Raji (cell line): ENCODE results near the gene KLHL29.

Experiments
- POLR2A ChIP-seq: IDR thresholded peaks from 2 replicates; pipeline ENCODE4 v1.6.1; 2011; ENCODE audit warnings: low read depth, low read length, control low read depth; ENCODE audit not compliant: insufficient read depth

The KLHL29 gene

DNA sequence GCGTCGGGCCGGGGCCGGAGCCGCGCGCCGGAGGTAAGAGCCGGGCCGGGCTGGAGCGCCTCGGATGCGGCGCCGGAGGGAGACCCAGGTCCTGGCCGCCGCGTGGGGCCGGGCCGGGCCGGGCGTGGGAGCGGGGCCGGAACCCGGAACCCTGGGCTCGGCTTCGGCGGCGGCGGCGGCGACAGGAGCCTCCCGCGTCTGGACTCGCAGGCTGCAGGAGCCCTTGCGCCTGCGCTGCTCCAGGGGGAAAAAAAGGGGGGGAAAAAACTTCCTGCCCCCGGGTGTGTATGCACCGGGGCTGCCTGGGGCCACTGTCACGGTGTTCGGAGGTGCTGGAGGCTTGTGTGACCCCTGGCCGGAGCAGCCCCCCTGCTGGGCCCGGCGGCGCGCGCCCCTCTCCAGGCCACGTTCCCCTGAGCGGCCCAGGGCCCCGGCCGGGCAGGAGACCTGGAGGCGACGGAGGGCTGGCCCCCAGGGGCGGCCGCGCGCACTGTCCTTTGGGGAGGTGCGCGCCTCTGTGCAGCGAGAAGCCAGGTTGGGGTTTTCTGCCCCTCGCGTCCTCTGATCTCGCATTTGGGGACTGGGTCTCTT, 864 bp downstream of the KLHL29 start:
- no peak for TF ChIP-seq POLR2A

DNA sequence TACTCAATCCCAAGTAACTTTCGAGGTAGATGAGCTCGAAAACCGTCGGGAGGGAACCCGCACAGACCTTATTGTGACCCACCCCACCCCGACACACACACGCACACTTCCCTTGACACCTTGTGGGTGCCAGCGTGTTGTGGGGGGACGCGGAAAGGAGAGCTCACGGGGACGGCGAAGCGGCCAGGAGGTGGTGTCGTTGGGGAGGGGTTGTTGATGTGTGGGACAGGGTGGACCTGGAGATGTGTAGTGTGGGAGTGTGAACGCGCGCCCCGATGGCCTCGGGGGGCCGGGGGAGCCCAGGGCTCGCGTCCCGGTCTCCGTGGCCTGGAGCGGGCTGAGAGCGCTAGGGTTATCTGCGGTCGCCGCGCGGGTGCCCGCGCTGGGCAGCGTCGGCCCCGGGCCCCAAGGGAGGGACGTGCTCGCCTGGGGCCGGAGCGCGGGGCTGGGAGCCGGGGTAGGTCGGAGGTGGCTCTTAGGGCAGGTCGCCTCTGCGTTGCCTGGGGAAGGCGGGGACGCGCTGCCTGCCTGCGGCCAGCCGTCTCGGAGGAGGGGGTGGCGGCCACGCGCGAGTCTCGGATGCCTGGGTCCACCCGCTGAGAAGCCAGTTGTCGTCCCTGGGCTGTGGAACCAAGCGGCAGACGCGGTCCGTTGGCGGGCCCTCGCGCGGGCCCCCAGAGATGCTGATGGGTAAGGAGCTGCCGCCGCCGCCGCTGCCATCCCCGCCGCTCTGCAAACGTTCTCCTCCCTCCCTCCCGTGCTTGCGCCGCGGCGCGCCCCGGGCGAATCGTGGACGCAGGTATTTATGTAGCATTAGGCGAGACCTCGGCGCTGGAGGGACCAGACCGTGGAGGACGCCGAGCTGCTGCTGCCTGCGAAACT, 1.6 kb downstream of the KLHL29 start:
- no peak for TF ChIP-seq POLR2A

DNA sequence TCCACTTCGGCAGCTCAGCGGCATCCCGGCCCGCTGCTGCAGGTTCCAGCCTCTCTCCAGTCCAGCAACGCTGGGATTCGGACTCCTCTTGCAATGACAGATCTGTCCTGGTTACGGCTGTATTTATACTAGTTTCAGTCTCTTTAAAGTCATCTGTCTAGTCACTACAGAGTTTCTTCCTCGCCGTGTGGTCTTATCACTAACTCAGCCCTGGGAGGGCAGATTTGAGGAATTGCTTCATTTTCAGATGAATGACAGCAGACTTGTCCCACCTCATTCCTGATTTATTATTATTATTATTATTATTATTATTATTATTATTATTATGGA, 2.2 kb downstream of the KLHL29 start:
- TF ChIP-seq POLR2A: no peak

DNA sequence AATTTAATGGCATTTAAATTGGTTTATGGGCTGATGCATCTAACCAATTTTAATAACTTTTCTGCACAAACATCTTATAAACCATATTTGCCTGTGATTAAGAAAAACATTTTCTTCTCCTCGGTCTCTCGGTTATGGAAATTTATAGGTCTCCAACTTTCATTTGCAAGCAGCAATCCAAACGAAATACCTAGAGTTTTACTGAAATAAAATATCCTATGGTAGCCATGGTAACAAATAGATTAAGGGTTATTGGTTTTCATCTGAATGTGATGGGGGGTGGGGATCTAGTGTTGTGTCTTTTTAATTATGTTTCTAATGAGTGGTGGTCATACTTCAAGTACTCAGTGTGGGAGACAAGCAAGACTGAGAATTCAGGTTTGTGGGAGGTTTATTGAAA, 2.9 kb downstream of the KLHL29 start:
- no peak for TF ChIP-seq POLR2A

DNA sequence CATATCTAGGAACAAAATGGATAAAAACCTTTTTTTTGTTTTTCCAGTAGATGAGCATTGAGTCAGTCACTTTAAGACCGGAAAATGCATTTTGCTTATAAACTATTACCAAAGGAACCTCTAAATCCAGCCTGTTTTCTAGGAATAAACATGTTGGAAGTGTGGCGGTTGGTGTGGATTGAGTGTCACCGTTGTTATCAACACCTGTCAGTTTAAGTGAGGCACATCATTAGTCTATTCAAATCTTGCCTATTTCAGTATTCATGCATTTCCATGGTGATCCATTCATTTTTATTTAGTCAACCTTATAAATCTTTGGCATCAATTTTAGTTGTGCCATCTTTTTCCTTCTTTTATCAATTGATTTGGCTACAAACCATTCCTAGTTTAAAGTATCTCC, 3.3 kb downstream of the KLHL29 start:
- TF ChIP-seq POLR2A: no peak

DNA sequence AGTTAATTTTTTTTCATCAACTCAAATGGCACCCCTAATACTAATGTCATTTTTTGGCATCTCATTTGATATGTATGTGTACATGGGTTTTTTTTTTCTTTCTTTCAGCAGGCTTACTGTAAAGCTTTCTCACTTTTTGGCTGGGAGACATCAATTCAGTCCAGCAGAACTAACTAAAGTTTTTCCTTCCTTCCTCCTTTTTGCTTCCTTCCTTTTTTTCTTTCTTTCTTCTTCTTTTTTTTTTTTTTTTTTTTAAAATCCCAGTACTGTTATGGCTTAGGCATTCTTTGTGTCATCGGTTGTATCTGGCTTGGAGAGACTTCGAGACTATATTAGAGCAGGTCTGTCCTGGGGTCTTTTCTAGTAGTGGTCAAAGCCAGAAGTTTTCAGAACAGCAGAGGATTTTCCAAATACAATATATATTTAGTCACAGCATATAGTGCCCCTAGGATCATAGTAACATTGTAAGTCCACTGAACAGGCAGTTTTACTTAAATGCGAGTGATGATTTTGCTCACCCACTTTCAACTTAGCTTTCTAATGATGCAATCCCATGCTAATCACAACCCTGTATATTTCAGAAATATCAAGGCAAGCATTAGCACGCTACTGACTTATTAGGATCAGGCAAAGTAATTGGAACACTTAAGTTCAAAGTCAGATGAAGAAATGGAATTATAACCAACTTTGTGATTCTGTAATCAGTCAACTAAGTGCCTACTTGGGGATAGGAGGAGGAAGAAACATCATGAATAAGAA, 4.0 kb downstream of the KLHL29 start:
- no peak for TF ChIP-seq POLR2A

DNA sequence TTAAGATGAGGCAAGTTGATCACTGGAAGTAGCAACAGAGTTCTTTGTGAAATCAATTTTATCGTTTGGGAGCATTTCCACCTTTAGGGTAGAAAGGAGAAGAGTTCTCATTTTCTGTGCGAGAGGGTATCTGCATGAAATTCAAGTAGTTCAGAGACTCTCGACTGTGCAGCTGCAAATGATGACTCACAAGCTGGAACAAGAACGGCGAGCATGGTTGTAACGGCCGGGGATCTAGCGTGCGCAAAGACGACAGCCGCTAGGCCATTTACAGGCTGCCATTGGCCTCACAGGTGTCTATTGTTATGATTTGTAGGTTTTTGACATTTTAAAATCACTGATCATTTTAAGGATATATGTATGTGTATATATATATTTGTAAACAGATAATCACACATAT, 5.2 kb downstream of the KLHL29 start:
- TF ChIP-seq POLR2A: no peak

DNA sequence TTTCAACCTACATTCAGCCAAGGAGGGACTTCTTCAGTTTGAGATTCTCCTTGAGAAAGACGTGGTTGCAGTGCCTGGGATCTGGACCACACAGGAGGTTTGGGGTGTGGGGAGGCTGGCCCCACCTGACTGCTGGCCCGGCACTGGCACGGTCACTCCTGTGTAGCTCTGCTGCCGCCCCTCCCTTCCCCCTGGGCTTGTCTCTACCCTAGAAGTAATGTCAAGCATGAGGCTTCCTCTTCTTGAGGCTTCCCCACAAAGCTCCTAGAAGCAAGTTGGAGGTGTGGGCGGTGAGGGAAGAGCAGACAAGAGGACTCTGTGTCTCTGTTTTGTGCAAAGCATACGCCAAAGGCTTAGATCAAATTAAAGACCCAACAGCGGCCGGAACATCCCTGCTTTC, 8.7 kb downstream of the KLHL29 start:
- TF ChIP-seq POLR2A: no peak

DNA sequence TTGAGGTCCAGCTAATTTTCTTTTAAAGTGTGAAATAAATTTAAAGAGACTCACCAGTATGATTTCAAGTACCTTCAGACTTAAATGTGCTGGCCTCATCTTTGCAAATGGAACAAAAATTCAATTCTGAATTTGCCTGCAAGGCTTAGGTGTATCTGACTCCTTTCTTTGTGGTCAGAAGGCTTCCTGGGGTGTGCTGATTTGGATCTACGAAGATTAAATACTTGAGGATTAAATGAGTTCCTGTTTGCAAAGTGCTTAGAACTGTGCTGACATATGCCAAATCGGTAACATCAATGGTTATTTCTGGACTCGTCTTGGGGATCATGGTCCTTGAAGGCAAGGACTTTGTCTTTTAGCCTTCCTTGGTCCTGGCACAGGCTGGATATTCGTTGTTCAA, 9.7 kb downstream of the KLHL29 start:
- no peak for TF ChIP-seq POLR2A

DNA sequence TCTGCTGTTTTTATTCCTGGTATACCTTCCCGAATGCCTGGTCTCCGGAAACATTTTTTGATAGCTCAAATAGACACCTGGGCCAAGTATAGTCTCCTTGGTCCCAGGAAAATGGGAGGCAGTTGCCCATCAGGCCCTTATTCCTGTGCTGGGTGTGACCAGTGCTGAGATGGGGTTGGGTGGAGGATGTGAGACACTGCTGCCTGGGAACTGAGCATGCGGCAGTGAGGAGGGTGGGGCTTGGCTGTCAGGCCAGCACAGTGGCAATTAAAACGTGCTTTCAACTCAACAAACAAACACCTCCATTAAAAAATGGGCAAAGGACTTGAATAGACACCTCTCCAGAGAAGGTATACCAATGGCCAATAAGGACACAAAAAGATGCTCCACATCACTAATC, 12.5 kb downstream of the KLHL29 start:
- TF ChIP-seq POLR2A: no peak

DNA sequence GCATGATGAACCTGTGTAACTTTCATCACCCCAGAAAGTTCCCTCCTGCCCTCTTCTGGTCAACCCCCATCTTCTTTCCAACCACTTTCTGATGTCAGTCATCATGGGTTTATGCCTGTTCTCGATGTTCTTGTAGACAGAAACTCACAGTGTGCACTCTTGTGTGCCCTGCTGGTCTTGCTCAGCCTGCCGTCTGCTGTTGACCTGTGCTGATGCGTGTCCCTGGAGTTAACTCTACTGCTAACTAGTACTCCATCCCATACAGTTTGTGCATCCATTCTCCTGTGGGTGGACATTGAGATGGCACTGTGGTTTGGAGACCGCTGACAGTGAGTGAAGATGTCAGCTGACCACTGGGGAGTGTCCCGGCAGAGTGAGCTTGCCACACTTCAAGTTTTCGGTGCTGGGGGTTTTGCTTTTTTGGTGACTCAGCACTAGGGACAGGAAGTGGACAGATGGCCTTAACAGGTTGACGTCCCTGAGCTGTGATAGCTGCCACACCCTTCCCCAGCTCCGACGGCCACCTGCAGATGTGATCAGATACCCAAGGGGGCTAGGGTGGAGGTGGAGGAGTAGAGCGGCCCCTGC, 14.8 kb downstream of the KLHL29 start:
- no peak for TF ChIP-seq POLR2A

DNA sequence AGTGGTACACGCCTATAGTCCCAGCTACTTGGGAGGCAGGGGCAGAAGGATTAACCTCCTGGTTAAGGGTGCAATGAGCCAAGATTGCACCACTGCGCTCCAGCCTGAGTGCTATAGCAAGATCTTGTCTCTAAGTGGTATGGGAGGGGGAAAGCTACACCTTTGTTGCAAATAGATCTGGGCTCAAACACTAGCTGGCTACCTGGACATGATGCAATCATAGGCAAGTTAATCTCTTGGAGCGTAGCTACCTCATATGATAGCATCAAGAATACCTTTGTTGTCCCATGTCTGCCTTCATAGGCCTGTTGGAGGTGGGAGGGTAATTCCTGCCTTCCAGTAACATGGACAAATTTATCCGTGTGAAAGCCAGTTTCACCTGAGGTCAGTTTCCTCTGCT, 15.7 kb downstream of the KLHL29 start:
- no peak for TF ChIP-seq POLR2A

DNA sequence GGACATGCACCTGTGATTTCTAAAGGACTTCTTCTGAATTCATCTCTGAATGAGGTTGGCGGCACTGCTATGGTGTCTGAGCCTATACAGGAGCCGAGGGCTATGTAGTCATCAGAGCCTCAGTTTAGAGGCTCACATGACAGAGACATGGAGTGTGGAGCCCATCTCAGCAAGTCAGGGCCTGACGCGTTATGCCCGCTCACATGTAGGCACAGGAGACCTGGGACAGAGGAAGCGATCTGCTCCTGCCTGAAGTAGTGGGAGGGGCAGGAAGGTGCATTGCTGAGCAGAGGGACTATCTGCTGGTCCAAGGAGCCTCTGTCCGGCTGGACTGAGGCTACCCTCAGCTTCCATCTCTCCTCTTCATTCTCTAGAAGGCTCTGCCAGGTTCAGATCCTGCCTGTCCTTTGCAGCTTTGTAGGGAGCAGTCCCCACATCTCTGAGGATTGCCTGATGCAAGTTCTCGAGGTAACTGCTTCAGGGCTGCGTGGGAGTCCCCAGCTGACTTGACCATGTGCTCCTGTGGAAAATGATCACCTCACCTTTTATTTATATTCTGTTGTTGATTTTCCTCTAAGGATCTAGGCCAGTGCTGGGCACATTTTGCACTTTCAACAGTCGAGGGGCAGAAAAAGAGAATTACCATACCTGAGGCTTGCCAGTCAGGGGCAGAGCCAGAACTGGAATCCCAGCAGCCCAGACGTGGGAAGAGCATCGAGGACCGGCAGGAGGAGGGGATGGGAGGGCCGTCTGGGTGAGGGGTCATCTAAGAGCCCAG, 16.6 kb downstream of the KLHL29 start:
- TF ChIP-seq POLR2A: no peak

DNA sequence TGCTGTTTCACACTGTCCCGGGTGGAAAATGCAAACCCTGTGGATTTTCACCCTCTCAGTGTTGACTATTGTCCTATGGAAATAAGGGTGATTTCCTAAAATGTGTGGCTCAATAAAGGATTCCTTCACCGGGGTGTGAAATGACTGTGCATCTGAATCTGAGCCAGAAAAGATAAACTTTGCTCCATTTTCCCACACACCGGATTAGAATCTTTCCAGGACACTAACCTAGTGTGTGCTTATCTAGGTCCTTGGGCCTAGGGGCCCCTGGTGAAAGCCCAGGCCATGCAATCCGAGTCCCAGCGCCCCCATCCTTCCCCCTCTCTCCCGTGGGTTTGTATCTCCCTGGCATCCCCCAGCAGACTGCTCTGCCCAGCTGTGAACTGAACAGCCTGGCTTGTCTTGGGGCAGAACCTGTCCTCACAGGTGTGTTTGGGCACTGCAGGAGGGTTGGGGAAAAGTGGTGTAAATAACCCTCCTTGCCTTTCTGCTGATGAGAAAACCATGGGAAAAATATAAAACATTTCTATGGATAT, 17.3 kb downstream of the KLHL29 start:
- no peak for TF ChIP-seq POLR2A

DNA sequence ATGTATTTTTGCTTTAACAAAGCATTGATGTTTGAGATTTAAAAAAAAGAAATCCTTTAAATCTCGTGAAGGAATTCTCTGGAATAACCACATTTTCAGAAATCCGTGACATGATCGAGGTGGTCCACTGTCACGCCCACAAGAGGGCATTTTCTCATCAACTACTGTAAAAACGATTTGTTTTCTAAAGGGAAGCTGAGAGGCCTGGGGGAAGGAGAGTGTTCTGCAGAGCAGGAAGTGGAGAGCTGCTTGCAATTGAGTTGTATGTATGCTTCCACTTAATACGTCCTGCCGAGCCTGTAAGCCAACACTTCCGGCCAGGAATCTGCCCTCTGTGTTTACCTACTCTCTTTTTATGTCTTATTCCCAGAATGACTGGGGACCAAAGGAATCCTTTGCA, 19.4 kb downstream of the KLHL29 start:
- no peak for TF ChIP-seq POLR2A

DNA sequence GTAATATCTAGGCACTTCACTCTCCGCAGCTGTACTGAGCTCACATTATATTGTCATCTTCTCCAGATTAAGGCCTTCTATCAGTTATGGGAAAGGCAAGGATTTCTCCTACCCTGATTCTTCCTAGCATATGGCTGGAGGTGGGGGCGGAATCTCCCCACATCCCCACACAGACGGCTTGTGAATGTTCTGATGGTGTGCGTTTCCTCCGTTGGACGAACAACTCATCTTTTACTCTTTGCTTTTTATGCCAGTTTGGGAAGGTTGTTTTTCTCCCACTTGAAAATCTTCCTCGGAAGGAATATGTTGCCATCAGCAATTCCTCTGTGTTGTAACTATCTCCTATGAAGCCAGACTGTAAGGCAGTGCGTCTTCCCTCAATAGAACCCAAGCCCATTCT, 24.3 kb downstream of the KLHL29 start:
- no peak for TF ChIP-seq POLR2A
